Astrocyte (in vitro differentiated cells and primary cell): Measurements from ENCODE around the gene GALNT17. TPM values are rescaled to one million over a fixed set of nuclear protein-coding genes. Genes with fewer than 3 reads are reported as not detected.

ENCODE experiments used
- DNase-seq: peaks from one replicate; pipeline ENCODE4 v3.0.0-alpha.2; 2010; ENCODE audit warnings: low read depth
- FAIRE-seq: peaks from 2 replicates; lab custom pipeline; 2011; peaks lifted over from hg19 to GRCh38; lab: Jason Lieb, UNC
- H2AFZ ChIP-seq: 2 replicates; pipeline ENCODE4 v1.6.0; 2012; ENCODE audit warnings: low read depth, low read length, inconsistent platforms
- H3K27ac ChIP-seq: 2 replicates; pipeline ENCODE4 v1.5.1; 2011; ENCODE audit warnings: low read depth, low read length, inconsistent platforms
- H3K27me3 ChIP-seq: 2 replicates; pipeline ENCODE4 v1.6.0; 2011; ENCODE audit warnings: low read length, inconsistent platforms; ENCODE audit not compliant: insufficient read depth
- H3K36me3 ChIP-seq: 2 replicates; pipeline ENCODE4 v1.5.1; 2011; ENCODE audit warnings: low read length, inconsistent platforms; ENCODE audit not compliant: insufficient read depth
- H3K4me1 ChIP-seq: 2 replicates; pipeline ENCODE4 v1.5.1; 2011; ENCODE audit warnings: low read length, inconsistent platforms; ENCODE audit not compliant: insufficient read depth
- H3K4me2 ChIP-seq: 2 replicates; pipeline ENCODE4 v1.6.0; 2012; ENCODE audit warnings: low read length, inconsistent platforms
- H3K4me3 ChIP-seq: 2 replicates; pipeline ENCODE4 v1.5.1; 2011; ENCODE audit warnings: low read depth, mild to moderate bottlenecking, low read length, inconsistent platforms; ENCODE audit not compliant: insufficient read depth
- H3K79me2 ChIP-seq: 2 replicates; pipeline ENCODE4 v1.6.0; 2012; ENCODE audit warnings: mild to moderate bottlenecking, low read length, inconsistent platforms; ENCODE audit not compliant: insufficient read depth
- H3K9ac ChIP-seq: 2 replicates; pipeline ENCODE4 v1.6.0; 2012; ENCODE audit warnings: mild to moderate bottlenecking, low read length, inconsistent platforms
- H3K9me3 ChIP-seq: 2 replicates; pipeline ENCODE4 v1.5.1; 2012; ENCODE audit warnings: low read depth, mild to moderate bottlenecking, low read length, inconsistent platforms; ENCODE audit not compliant: insufficient read depth
- H4K20me1 ChIP-seq: 2 replicates; pipeline ENCODE4 v1.6.0; 2012; ENCODE audit warnings: low read length, inconsistent platforms; ENCODE audit not compliant: insufficient read depth
- H3K27ac Mint-ChIP-seq: one replicate; pipeline ENCODE4 v1.8.0; 2021; ENCODE audit warnings: mild to moderate bottlenecking, mixed read lengths; ENCODE audit not compliant: unreplicated experiment
- H3K27me3 Mint-ChIP-seq: one replicate; pipeline ENCODE4 v1.8.0; 2021; ENCODE audit warnings: low read depth, mixed read lengths; ENCODE audit not compliant: unreplicated experiment
- H3K36me3 Mint-ChIP-seq: one replicate; pipeline ENCODE4 v1.8.0; 2021; ENCODE audit warnings: low read depth, mixed read lengths; ENCODE audit not compliant: unreplicated experiment
- H3K4me1 Mint-ChIP-seq: one replicate; pipeline ENCODE4 v1.8.0; 2021; ENCODE audit warnings: low read depth, mixed read lengths; ENCODE audit not compliant: unreplicated experiment
- H3K4me3 Mint-ChIP-seq: one replicate; pipeline ENCODE4 v1.8.0; 2021; ENCODE audit warnings: mild to moderate bottlenecking, moderate library complexity, mixed read lengths; ENCODE audit not compliant: unreplicated experiment
- H3K9me3 Mint-ChIP-seq: one replicate; pipeline ENCODE4 v1.8.0; 2021; ENCODE audit warnings: mild to moderate bottlenecking, mixed read lengths; ENCODE audit not compliant: unreplicated experiment
- EZH2 ChIP-seq: IDR thresholded peaks from 2 replicates; pipeline ENCODE4 v1.6.1; 2012; ENCODE audit warnings: mild to moderate bottlenecking, low read length, inconsistent platforms; ENCODE audit not compliant: insufficient read depth
- total RNA-seq: library from RNA; stranded (reverse); gene quantifications from 2 replicates; pipeline ENCODE4 v1.2.1, GENCODE V29; 2021
- TF ChIP-seq, protein P1 (sequence below): IDR thresholded peaks from 2 replicates; pipeline ENCODE4 v1.5.1; 2011; ENCODE audit warnings: low read depth, mild to moderate bottlenecking, inconsistent platforms, low read length, moderate library complexity; ENCODE audit not compliant: insufficient read depth

GALNT17 gene
- total RNA-seq, 1 donor from 2014 or later = 7.8 TPM

DNA sequence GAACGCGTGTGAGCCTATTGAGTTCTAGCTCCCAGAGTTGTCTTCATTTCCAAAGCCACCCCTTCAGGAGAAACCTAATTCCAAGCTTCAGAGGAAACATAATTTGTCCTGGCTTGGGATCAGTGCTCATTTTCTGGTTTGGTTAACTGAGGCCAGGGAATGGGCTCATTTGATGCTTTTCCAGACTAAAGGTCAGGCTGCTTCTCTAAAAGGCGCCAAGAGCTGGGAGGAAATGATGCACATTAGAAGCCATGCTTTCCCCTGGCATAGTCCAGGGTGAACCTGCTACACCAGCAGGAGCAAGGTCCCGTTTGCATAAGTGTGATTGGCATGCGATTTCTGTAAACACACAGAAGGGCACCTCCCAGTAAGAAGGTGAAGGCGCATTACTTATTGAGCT, 435.0 kb downstream of the GALNT17 start:
- no peak for TF ChIP-seq EZH2
- TF ChIP-seq, protein P1, sequence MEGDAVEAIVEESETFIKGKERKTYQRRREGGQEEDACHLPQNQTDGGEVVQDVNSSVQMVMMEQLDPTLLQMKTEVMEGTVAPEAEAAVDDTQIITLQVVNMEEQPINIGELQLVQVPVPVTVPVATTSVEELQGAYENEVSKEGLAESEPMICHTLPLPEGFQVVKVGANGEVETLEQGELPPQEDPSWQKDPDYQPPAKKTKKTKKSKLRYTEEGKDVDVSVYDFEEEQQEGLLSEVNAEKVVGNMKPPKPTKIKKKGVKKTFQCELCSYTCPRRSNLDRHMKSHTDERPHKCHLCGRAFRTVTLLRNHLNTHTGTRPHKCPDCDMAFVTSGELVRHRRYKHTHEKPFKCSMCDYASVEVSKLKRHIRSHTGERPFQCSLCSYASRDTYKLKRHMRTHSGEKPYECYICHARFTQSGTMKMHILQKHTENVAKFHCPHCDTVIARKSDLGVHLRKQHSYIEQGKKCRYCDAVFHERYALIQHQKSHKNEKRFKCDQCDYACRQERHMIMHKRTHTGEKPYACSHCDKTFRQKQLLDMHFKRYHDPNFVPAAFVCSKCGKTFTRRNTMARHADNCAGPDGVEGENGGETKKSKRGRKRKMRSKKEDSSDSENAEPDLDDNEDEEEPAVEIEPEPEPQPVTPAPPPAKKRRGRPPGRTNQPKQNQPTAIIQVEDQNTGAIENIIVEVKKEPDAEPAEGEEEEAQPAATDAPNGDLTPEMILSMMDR = no peak
- Histone ChIP-seq H3K4me1 (no peaks in the 10 kb centered on the region), H3K4me2 (no peak overlapping the region), H3K36me3 (no peaks in the 10 kb centered on the region), H3K9me3 (no peaks in the 10 kb centered on the region), H3K9ac (no peak overlapping the region), H3K27ac (no peak overlapping the region), H2AFZ (no peak overlapping the region), H4K20me1 (no peaks in the 10 kb centered on the region), H3K27me3 (no peaks in the 10 kb centered on the region), H3K79me2 (no peaks in the 10 kb centered on the region), H3K4me3 (no peak overlapping the region)
- FAIRE-seq = no peak
- no peaks in the 10 kb centered on the region for H3K4me1 Mint-ChIP-seq
- no peak overlapping the region for H3K27ac Mint-ChIP-seq
- DNase-seq = no peak
- H3K4me3 Mint-ChIP-seq = no peak overlapping the region
- peaks cover 2% of the 10 kb centered on the region for H3K36me3 Mint-ChIP-seq
- H3K27me3 Mint-ChIP-seq = peaks cover 9% of the 10 kb centered on the region
- no peaks in the 10 kb centered on the region for H3K9me3 Mint-ChIP-seq

DNA sequence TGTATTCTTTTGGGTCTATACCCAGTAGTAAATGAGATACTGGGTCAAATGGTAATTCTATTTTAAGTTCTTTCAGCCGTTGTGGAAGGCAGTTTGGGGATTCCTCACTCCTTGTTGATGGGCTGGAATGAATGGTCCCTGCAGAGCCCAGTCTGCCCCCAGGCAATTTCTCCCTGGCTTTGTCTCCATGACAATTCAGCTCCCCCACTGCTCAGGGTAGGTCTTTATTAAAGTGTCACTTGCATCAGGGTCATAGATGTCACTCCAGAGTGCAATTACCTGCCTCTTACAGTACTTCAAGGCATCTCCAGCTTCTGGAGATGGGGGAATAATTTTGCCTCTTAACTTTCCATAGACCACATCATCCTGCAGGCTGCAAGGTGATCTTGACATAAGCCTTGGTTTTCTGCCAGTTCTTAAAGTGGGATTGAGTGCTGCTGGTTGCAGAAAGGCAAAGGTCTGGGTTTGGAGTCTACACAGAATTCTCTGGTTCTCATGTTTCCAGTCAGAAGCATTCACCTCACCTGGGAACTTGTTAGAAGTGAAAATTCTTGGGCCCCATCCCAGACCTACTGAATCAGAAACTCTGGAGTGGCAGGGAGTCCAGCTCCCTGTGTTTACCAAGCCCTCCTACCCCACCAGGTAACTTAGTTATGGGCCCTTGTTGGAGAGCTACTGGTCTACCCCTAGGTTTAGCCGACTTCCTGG, 442.4 kb downstream of the GALNT17 start:
- Histone ChIP-seq H3K4me2 (no peak overlapping the region), H3K4me1 (peaks cover 10% of the 10 kb centered on the region), H2AFZ (no peak overlapping the region), H3K9me3 (no peaks in the 10 kb centered on the region), H3K4me3 (no peak overlapping the region), H3K9ac (no peak overlapping the region), H3K36me3 (no peaks in the 10 kb centered on the region), H3K27ac (no peak overlapping the region), H4K20me1 (no peaks in the 10 kb centered on the region), H3K27me3 (no peaks in the 10 kb centered on the region), H3K79me2 (no peaks in the 10 kb centered on the region)
- no peak overlapping the region for H3K4me3 Mint-ChIP-seq
- FAIRE-seq (no peak), DNase-seq (no peak)
- H3K27ac Mint-ChIP-seq = no peak overlapping the region
- no peak for TF ChIP-seq EZH2
- TF ChIP-seq, protein P1 = no peak
- peaks cover 6% of the 10 kb centered on the region for H3K4me1 Mint-ChIP-seq
- no peaks in the 10 kb centered on the region for H3K36me3 Mint-ChIP-seq
- no peaks in the 10 kb centered on the region for H3K27me3 Mint-ChIP-seq
- peaks cover 2% of the 10 kb centered on the region for H3K9me3 Mint-ChIP-seq

DNA sequence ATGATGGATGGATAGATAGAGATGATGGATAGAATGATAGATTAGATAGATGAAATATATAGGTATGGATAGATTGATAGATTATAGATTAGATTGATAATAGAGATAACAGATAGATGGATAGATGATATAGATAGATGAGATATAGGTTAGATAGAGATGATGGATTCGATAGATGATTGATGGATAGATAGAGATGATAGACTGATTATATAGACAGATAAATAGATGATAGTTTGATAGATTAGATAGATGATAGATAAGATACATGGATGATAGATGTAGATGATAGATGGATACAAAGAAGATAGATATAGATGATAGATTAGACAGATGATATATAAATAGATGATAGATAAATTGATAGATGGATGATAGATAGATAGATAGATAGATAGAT, 448.1 kb downstream of the GALNT17 start:
- no peaks in the 10 kb centered on the region for H3K27me3 Mint-ChIP-seq

More for the DNA sequence above, 448.1 kb downstream of the GALNT17 start:
- no peaks in the 10 kb centered on the region for H3K36me3 Mint-ChIP-seq
- H3K27ac ChIP-seq = no peak overlapping the region
- no peak overlapping the region for H3K4me2 ChIP-seq
- no peak overlapping the region for H3K9ac ChIP-seq
- H3K4me3 Mint-ChIP-seq = no peak overlapping the region
- TF ChIP-seq, protein P1 = no peak
- no peak for TF ChIP-seq EZH2
- H3K36me3 ChIP-seq = no peaks in the 10 kb centered on the region
- no peaks in the 10 kb centered on the region for H3K79me2 ChIP-seq
- no peaks in the 10 kb centered on the region for H3K9me3 ChIP-seq
- peaks cover 10% of the 10 kb centered on the region for H3K4me1 ChIP-seq
- H3K9me3 Mint-ChIP-seq = peaks cover 2% of the 10 kb centered on the region
- FAIRE-seq = no peak
- peaks cover 6% of the 10 kb centered on the region for H3K4me1 Mint-ChIP-seq
- no peaks in the 10 kb centered on the region for H3K27me3 ChIP-seq
- no peaks in the 10 kb centered on the region for H4K20me1 ChIP-seq
- H3K4me3 ChIP-seq = no peak overlapping the region
- H3K27ac Mint-ChIP-seq = no peak overlapping the region
- H2AFZ ChIP-seq = no peak overlapping the region
- DNase-seq = no peak
